ENCODE data around the gene FCF1. TPM values are rescaled to one million over a fixed set of nuclear protein-coding genes. Genes with fewer than 3 reads are reported as not detected.

FCF1 gene
- total and polyA plus RNA-seq, 10 donors: 6.9 to 42.2 (median 32.8) TPM

GRCh38 chr14:74671789-74672188 lies 41.2 kb upstream of the FCF1 start:
- intact Hi-C loops (cut with DNase I; ENCODE audit: low total_unique reads): no loop called here
- Histone ChIP-seq H3K27ac (no peak overlapping the region), H3K9me3 (no peaks in the 10 kb centered on the region), H3K27me3 (replicated peaks in 1 of 7) (no peaks in the 10 kb centered on the region), H3K4me1 (no peaks in the 10 kb centered on the region), H3K4me3 (no peak overlapping the region), H3K36me3 (peaks cover 4 to 100% (median 95%) of the 10 kb centered on the region in 6 donors)
- TF ChIP-seq POLR2A (IDR thresholded peaks at IDR 0.05): no peak
- no peak for DNase-seq
- 87 to 97% (median 95%) methylated on average over 4 of the region's 4 CpGs for WGBS, 5 donors

GRCh38 chr14:74673768-74674167 lies 39.2 kb upstream of the FCF1 start:
- no peak for TF ChIP-seq POLR2A (IDR thresholded peaks at IDR 0.05)
- TF ChIP-seq POLR2AphosphoS5 (IDR thresholded peaks at IDR 0.05): no peak
- TF ChIP-seq CTCF (IDR thresholded peaks at IDR 0.05 in 8 of 11, conservative IDR thresholded peaks at IDR 0.05 in 3 of 11): no peak

GRCh38 chr14:74675219-74675618 lies 37.7 kb upstream of the FCF1 start:
- no peaks in the 10 kb centered on the region for H3K27me3 ChIP-seq (replicated peaks in 1 of 7)
- peaks cover 0 to 100% (median 74%) of the 10 kb centered on the region in 6 donors for H3K36me3 ChIP-seq
- no peak for DNase-seq
- TF ChIP-seq POLR2A (IDR thresholded peaks at IDR 0.05) (no peak), POLR2AphosphoS5 (IDR thresholded peaks at IDR 0.05) (no peak), CTCF (IDR thresholded peaks at IDR 0.05 in 8 of 11, conservative IDR thresholded peaks at IDR 0.05 in 3 of 11) (no peak)
- no peaks in the 10 kb centered on the region for H3K4me1 ChIP-seq
- H3K9me3 ChIP-seq: no peaks in the 10 kb centered on the region
- intact Hi-C loops (cut with DNase I; ENCODE audit: low total_unique reads): no loop called here
- no peak overlapping the region for H3K27ac ChIP-seq
- H3K4me3 ChIP-seq: no peak overlapping the region

More at GRCh38 chr14:74673768-74674167, 39.2 kb upstream of the FCF1 start:
- DNase-seq: no peak
- H3K4me1 ChIP-seq: no peaks in the 10 kb centered on the region
- no peak overlapping the region for H3K27ac ChIP-seq
- H3K27me3 ChIP-seq (replicated peaks in 1 of 7): no peaks in the 10 kb centered on the region
- peaks cover 4 to 100% (median 82%) of the 10 kb centered on the region in 6 donors for H3K36me3 ChIP-seq
- no peaks in the 10 kb centered on the region for H3K9me3 ChIP-seq
- intact Hi-C loops (cut with DNase I; ENCODE audit: low total_unique reads): no loop called here
- no peak overlapping the region for H3K4me3 ChIP-seq
- 93 to 98% (median 96%) methylated on average over 4 of the region's 4 CpGs for WGBS, 5 donors

- TF ChIP-seq CTCF (IDR thresholded peaks at IDR 0.05 in 8 of 11, conservative IDR thresholded peaks at IDR 0.05 in 3 of 11): no peak
- no peaks in the 10 kb centered on the region for H3K9me3 ChIP-seq
- H3K27me3 ChIP-seq (replicated peaks in 1 of 7): no peaks in the 10 kb centered on the region
- WGBS, 5 donors: 93 to 96% (median 94%) methylated on average over 10 of the region's 10 CpGs
- H3K27ac ChIP-seq: no peak overlapping the region
- peaks cover 0 to 100% (median 43%) of the 10 kb centered on the region in 6 donors for H3K36me3 ChIP-seq
- peaks cover 8 to 38% (median 23%) of the 10 kb centered on the region in 6 donors for H3K4me1 ChIP-seq
- no peak for DNase-seq
- H3K4me3 ChIP-seq: no peak overlapping the region
- intact Hi-C loops (cut with DNase I; ENCODE audit: low total_unique reads): no loop called here
Observed at GRCh38 chr14:74682169-74682952, 30.6 kb upstream of the FCF1 start.

Measured in spleen (tissue), 11 donors.